Suppressor macrophage treated with lipopolysaccharide for 1 hour (primary cell): ENCODE results near the gene ATXN7.

Experiments
- DNase-seq, 3 donors: peaks; one replicate each; pipeline ENCODE4 v3.0.0-alpha.2; 2020 to 2022

Gene ATXN7

GRCh38 chr3:63937661-63938651 lies 74.3 kb downstream of the ATXN7 start:
- DNase-seq = peak; percentile 35 to 60 (median 49)

GRCh38 chr3:63940389-63940757 lies 76.7 kb downstream of the ATXN7 start:
- no peak for DNase-seq

DNA sequence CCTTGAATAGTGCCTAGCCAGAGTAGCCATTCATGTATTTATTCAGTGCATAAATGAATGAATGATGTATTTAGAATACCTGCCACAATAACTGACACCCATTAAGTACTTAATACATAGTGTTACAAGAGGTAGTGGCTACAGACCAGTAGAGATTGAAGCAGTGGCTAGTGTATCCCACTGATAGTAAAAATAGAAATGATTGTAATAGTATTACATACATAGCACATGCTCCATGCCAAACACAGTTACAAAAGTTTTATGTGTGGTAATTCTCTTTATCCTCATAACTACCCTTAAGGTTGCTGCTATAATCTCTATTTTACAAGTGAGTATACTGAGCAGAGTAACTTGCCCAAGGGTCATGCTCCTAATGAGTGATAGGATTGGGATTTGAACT lies 78.9 kb downstream of the ATXN7 start:
- DNase-seq = no peak

- DNase-seq = no peak
These were observed 80.0 kb downstream of the ATXN7 start for GRCh38 chr3:63943678-63944077.

DNA sequence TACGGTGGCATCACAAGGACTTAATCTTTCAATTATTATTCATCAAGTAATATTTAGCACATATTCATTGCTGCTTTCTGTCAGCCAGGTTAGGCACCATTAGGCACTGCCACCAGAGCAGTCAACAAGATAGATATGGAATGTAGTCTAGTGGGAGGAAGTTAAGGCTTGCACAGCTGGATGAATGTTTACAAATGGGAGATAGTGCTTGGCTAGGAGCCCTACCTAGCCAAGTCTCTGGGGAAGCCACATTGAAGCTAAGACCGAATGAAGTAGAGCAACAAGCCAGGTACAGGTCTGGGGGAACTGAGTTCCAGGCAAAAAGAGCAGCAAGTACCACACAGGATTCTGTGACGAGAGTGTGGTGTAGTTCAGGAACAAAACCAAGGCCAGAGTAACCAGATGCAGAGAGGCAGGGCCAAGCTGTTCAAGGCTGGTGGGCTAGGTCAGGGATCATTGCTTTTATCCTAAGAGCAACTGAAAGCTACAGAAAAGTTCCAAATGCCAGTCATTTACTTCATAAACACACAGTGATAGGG lies 82.0 kb downstream of the ATXN7 start:
- no peak for DNase-seq

GRCh38 chr3:63946753-63947152 lies 83.1 kb downstream of the ATXN7 start:
- no peak for DNase-seq

DNA sequence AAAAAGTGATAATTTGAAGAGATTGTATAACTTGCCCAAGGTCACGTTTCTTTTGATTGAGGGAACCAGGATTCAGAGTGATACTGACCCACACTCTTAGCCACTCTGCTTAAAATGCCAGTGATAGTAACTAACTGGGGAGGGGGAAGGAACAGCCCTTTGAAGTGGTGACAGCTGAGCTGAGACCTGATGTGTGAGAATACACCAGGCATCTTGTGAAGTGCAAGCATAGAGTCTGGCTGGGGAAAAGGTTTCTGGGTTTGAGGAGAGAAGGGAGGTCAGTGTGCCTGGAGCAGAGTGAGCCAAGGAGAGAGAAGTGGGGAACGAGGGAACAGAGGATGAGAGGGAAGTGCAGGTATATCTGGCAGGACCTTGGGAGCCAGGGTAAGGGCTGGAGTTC lies 83.9 kb downstream of the ATXN7 start:
- no peak for DNase-seq

GRCh38 chr3:63949005-63949404 lies 85.3 kb downstream of the ATXN7 start:
- no peak for DNase-seq

DNA sequence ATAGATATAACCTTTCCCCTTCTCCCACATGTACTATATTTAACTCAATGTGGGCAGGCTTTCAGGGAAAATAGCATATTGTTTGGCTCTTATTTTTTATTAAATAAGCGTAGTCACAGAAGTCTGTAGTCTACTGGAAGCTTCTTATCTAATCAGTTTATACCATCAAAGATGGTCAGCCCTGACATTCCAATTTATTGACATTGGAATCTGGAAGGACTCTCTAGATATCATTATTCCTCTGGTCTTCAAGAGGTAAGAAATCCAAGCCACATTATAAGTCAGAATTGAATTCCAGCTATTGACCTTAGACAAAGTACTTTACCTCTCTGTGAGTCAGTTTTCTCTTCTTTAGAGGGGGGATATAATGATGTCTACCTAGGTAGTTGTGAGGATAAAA lies 87.0 kb downstream of the ATXN7 start:
- DNase-seq = no peak

GRCh38 chr3:63951492-63952247 lies 88.0 kb downstream of the ATXN7 start:
- DNase-seq = no peak

GRCh38 chr3:63952248-63952594 lies 88.6 kb downstream of the ATXN7 start:
- no peak for DNase-seq

DNA sequence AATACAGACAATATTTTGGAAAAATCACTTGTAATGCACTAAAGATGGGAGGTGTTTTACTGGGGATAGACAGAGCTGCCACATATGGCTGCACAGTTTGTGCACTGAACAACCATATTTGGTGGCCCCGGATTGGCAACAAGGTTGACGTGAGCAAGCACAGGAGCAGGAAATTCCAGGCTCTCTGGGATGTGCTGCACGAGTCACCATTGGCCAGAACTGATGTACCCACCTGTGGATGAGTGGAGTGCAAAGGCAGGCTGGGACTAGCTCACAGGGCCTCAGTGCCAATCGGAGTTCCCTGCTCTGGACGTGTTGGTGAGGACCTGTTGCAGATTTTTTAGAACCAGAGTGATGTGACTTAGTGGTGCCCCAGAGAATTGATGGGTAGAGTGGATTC lies 90.5 kb downstream of the ATXN7 start:
- no peak for DNase-seq

DNA sequence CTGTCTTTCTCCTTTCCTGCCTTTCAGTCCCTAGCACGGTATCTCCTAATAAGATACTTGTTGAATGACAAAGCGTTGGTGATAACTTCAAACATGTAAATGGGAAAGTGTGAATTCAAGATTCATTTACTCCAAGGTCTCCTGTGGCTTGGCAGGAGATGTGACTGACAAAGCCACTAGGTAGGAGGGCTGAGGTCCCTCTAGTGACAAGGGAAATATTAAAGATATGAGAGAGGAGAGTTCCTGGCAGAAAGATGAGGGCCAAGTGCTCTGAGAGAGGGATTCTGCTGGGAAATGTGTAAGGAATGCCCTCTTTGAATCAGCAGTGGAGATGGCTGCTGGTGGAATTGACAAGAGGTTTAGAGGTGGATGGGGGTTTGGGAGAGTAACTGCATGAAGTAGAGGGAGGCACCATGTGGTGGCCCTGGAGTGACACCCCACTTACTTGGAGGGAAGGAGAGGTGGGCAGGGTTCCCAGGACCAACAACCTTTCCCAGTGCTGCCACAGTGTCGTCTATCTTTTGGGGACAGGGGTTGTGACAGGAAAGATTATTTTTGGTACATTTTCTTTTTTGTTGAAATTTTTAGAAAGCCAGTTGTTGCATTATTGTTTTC lies 91.5 kb downstream of the ATXN7 start:
- DNase-seq = no peak

GRCh38 chr3:63955830-63956545 lies 92.3 kb downstream of the ATXN7 start:
- no peak for DNase-seq

GRCh38 chr3:63959146-63959545 lies 95.5 kb downstream of the ATXN7 start:
- DNase-seq = no peak

DNA sequence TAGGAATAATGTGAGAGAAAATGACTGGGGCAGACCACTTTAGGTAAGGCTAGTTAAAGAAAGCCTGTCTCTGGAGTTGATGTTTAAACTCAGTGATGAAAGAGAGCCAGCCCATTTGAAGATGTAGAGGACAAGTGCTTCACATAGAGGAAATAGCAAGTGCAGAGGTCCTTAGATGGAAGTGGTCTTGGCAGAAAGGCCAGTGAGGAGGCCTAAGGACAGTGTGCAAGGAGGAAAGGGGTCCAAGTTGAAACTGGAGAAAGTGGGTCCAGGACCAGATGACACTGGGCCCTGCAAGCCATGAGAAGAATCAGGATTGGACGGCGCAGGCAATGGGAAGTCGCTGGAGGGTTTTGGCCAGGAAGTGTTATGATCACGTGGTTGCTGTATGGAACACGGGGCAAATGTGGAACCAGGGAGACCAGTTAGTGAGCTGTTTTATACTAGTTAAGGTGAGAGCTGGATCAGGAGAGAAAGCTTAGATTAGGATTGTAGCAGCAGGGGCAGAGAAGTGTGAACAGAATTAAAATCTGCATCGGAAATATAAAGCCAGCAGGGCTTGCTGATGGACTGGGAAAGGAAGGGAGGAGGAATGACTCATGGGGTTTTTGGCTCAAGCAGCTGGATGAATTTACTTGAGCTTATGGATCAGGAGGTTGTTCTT lies 96.5 kb downstream of the ATXN7 start:
- DNase-seq = peak; percentile 64 to 77 (median 67)

- DNase-seq = peak in 2 of 3 donors; percentile 42
These were observed 98.2 kb downstream of the ATXN7 start for GRCh38 chr3:63961891-63962290.

- no peak for DNase-seq
These were observed 99.8 kb downstream of the ATXN7 start for GRCh38 chr3:63963496-63963895.

DNA sequence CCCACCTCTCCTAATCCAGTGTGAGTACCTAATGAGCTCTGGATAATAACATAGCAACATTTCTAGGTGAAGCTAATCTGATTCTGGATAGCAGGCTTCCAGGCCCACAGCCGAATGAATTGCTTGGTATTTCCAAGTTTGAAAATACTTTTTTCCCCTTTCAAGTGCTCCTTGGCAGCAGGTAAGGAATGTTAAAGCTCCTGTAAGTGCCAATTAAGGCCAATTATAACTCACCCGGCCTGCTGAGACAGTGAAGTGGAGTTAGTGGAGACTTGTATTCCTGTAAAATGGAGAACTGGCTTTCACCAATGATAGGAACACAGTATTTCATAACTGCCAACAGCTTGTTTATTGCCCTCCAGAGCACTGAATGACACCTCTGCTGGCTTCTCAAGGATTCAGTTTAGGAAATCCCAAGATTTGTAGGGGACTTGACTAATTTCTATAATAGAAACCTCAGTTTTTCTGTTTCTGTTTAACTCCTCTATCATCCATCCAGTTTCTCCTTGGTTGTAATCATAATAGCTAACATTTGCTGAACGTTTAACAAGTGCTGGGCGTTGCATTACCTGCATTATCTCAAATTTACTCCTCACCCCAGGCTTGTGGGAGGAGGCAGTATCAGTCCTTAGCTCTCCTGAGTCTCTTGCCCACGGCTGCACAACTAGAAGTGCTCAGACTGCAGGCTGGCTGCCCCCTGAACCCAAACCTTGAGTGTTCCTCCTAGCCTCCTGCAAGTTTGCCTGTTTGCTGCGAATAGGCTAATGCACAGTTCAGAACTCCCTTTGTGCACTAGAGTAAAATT lies 101.2 kb downstream of the ATXN7 start:
- DNase-seq = peak; percentile 35 to 69 (median 53)

DNA sequence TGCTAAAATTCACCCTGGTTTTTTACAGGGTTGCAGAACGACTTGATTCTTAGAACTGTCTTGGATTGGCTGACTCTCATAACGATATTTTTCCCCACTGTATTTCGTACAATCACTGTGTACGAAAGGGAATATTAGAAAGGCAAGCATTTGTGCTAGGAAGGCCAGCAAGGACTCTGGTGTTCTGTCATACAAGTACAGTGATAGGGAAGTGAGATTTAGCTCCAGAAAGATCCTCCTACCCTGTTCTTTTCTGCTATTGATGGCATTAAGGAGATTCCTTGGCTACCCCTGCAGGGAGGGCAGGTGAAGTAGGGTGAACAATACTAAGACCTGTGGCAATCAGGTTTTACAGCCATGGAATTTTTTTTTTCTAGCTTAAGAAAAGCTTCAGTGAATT lies 102.3 kb downstream of the ATXN7 start:
- no peak for DNase-seq

DNA sequence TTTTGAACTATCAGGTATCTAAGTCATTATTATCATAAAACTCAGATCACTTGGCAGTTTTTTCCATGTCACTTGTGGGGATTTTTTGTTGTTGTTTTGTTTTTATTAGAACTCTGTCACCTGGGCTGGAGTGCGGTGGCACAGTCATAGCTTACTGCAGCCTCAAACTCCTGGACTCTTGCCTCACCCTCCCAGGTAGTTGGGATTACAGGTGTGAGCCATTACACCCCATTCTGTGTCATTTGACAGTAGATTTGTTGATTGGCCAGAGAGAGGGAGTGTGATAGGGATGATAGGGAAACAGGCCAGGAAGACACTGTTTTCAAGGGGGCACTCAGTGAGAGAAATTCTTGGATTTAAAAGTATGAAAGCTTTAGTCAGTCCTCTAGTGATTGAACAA lies 103.2 kb downstream of the ATXN7 start:
- no peak for DNase-seq
